Memory B cell (primary cell): ENCODE results near the gene WDR35.
"Not testable (repeated sequence)": the region's sequence is repeated elsewhere in the genome, so short reads cannot be mapped to it uniquely, and the experiment has no call there.

ENCODE experiments used
- ATAC-seq: fragments of 150-1000 bp; cut with Tn5 transposase; 2 replicates; pipeline ENCODE4 v1.10.0; 2021; ENCODE audit warnings: low read depth, mild to moderate bottlenecking, moderate library complexity
- DNase-seq, 2 donors: peaks; one replicate each; pipeline ENCODE4 v3.0.0; 2022; ENCODE audit warnings: low spot score in 2 of 2
- H3K27ac Mint-ChIP-seq: one replicate; pipeline ENCODE4 v1.8.0; 2022; ENCODE audit warnings: mild to moderate bottlenecking, moderate library complexity, mixed read lengths
- H3K27me3 Mint-ChIP-seq: one replicate; pipeline ENCODE4 v1.8.0; 2022; ENCODE audit warnings: mixed read lengths
- H3K36me3 Mint-ChIP-seq: one replicate; pipeline ENCODE4 v1.8.0; 2022; ENCODE audit warnings: mild to moderate bottlenecking, mixed read lengths
- H3K4me1 Mint-ChIP-seq: one replicate; pipeline ENCODE4 v1.8.0; 2022; ENCODE audit warnings: mixed read lengths
- H3K4me3 Mint-ChIP-seq: one replicate; pipeline ENCODE4 v1.8.0; 2022; ENCODE audit warnings: mild to moderate bottlenecking, moderate library complexity, mixed read lengths
- H3K9me3 Mint-ChIP-seq: one replicate; pipeline ENCODE4 v1.8.0; 2022; ENCODE audit warnings: mixed read lengths

WDR35 gene

DNA sequence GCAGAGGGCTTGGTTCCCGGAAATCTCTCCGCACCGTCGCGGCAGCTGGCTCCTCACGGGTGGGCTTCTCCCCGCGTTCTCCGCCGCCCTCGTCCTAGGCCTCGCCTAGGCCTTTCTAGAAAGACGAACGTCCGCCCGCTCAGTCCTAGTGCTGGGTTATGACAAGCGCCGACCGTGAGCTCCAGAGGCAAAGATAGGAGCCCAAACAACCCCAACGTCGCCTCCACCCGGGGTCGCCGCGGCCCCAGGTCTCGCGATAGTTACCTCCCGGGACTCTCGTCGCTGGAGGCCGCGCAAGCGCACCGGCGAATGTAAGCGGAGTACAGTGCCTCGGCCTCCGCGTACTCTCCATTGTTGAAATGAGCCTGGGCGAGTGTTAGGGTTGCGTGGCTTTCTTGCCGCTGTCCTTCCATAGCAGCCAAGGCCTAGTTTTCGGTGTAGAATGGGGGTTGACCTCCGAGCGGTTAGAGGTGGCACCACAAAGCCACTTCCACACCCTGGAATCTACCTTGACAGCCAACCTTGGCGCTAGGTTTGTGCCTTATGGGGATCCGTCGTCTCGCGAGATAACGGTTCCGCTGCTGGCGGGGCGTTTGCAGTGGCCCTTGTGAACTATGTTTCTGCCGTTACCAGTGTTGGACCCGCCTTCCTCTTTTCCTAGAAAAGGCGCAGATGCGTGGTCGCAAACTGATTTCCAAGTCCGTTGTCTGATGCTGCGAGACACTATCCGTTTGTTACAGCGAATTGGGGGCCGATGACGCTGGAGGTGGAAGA, 88.3 kb downstream of the WDR35 start, which contains the start of gene TTC32:
Gene TTC32 (minus strand): TSS at position 542 of the 774 bp plus-strand sequence. CDS start 129 bp downstream, at position 413.
- peaks cover 5% of the 10 kb centered on the region for H3K9me3 Mint-ChIP-seq
- peak within 1 kb of the TSS; percentile 90 for H3K4me3 Mint-ChIP-seq
- peaks cover 3% of the 10 kb centered on the region for H3K36me3 Mint-ChIP-seq
- DNase-seq: peak; percentile 93 to 96
- peak within 1 kb of the TSS; percentile 96 for H3K27ac Mint-ChIP-seq
- ATAC-seq: peak; percentile 88
- peaks cover 6% of the 10 kb centered on the region for H3K27me3 Mint-ChIP-seq
- H3K4me1 Mint-ChIP-seq: peaks cover 16% of the 10 kb centered on the region

DNA sequence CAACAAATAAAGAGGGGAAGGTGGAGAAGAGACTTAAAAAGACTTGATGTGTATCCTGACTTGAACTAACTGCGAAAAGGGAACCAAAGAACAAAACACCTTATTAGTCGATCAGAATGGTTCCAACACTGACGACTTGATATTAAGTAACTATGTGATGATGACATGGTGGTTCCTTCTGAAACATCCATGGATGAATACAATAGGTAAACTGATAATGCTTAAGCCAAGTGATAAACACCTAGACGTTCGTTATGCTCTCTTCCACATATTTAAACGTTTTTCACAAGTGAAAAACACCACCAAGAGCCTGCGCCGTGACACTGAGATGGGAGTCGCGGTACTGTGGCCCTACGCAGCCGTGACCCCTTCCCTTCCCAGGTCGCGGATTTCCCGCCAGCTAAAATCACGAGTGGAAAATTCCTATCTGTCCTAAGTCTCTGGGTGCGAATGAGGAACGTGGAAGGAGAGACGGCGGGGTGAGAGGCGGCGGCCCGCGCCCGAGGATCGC, 88.9 kb downstream of the WDR35 start:
- Mint-ChIP-seq H3K27ac (peak overlapping the region; percentile 96), H3K4me3 (peak overlapping the region; percentile 90), H3K4me1 (peaks cover 16% of the 10 kb centered on the region), H3K27me3 (peaks cover 6% of the 10 kb centered on the region), H3K36me3 (peaks cover 3% of the 10 kb centered on the region), H3K9me3 (peaks cover 5% of the 10 kb centered on the region)
- peak; percentile 9 for ATAC-seq
- DNase-seq: no peak

DNA sequence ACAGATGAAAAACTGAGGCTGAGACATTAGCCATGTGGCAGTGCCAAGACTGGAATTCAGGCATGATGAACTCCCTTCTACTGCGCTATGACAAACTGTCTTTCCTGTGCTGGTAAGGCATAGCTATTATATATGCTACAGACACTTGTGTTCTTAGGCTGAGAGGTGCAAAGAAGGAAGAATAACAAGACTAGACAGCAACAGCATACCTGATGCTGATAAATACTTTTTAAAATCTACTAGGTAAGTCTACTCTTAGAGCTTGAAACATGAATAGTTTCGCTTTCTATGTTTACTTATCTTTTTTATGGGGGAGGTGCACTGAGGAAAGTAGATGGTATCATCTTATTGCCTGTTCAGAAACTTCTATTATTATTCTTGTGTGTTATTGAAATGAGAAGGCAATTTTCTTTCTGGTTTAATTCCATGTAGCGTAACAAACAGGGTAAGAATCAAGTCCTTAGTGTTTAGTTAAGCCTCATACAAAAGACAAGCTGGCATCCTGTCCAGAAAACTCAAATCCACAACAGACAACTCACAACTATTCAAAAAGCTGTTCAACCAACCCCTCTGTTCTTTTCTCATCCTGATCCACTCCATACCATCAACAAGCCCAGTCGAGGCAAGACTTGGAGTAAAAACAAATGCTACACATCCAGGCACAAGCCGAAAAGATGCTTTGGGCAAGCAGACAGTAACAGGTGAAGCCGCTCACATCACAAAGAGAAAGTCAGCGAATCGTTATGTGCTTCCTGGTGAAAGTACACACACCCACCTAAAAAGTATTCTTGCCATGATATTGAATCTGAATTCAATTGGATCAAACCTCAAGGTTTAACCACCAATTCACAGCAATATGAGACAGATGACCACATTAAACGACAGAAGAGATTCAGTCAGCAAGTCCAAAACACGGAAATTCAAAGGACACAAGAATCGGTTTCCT, 89.6 kb downstream of the WDR35 start:
- ATAC-seq (no peak), DNase-seq (no peak)
- Mint-ChIP-seq H3K36me3 (peaks cover 3% of the 10 kb centered on the region), H3K27ac (peak overlapping the region; percentile 96), H3K4me3 (peak overlapping the region; percentile 90), H3K27me3 (peaks cover 6% of the 10 kb centered on the region), H3K4me1 (peaks cover 16% of the 10 kb centered on the region), H3K9me3 (peaks cover 5% of the 10 kb centered on the region)

DNA sequence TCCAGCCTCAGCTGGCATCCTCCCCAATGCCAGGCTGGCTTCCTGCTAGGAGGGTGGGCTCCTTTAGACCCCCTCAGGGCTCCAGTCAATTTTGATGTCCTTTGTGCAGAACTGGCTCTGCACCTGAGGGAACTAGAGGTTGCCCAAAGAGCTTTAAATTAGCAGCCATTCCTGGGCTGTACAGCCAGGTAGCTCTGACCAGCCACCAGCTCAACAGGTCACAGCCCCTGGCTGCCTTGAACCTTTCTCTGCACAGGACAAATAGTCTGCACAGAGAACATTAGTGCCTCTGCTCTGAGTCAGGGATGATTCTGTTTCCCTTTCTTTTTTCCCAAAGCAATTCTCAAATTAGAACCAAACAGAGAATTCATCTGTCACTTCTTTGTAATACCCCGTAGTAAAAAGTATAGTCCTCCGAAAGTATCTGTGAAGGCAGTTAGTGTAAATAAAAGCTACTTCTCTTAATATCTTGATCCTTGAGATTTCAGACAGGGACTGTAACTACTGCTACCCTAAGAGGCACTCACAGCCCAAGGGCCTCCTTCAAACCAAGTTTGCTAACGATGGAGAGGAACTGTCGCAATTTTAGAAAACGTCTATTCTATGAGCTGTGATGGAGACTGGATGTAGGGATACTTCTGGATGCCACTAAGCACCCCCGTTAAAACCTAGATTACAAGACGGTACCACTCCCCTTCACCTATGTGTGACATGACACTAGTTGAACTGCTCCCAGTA, 91.1 kb downstream of the WDR35 start:
- peaks cover 1% of the 10 kb centered on the region for H3K9me3 Mint-ChIP-seq
- peaks cover 19% of the 10 kb centered on the region for H3K4me1 Mint-ChIP-seq
- ATAC-seq (no peak), DNase-seq (no peak)
- H3K27ac Mint-ChIP-seq: no peak overlapping the region
- H3K27me3 Mint-ChIP-seq: peaks cover 1% of the 10 kb centered on the region
- H3K4me3 Mint-ChIP-seq: no peak overlapping the region
- no peaks in the 10 kb centered on the region for H3K36me3 Mint-ChIP-seq

DNA sequence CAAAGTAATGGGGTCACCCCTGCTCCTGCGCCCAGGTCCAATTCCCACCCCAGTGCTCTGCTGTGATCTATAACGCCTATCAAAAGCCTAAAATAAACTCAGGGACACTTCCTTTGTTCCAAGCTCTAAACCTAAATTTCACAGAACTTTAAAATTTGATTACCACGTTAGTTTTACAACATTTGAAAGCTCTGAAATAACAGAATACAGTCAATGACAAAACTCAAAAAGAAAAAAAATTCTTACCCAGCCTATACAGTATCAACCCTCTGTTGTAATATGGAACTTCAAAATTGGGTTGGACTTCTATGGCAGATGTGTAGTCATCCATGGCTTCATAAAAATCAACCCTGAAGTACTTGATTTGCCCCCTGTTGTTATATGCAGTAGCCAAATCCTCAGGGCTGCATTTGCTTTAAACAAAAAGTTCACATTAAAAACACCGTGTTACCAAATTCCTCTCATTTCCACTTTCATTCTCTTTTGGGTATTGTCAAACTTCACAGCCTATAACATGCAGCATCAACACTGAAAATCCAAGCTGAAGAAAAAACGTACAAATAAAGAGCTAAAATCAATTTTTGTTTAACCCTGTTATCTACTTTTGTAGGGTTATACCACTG, 92.2 kb downstream of the WDR35 start:
- DNase-seq (no peak), ATAC-seq (no peak)
- H3K36me3 Mint-ChIP-seq: no peaks in the 10 kb centered on the region
- H3K9me3 Mint-ChIP-seq: no peaks in the 10 kb centered on the region
- peaks cover 21% of the 10 kb centered on the region for H3K4me1 Mint-ChIP-seq
- H3K4me3 Mint-ChIP-seq: no peak overlapping the region
- no peak overlapping the region for H3K27ac Mint-ChIP-seq
- no peaks in the 10 kb centered on the region for H3K27me3 Mint-ChIP-seq

DNA sequence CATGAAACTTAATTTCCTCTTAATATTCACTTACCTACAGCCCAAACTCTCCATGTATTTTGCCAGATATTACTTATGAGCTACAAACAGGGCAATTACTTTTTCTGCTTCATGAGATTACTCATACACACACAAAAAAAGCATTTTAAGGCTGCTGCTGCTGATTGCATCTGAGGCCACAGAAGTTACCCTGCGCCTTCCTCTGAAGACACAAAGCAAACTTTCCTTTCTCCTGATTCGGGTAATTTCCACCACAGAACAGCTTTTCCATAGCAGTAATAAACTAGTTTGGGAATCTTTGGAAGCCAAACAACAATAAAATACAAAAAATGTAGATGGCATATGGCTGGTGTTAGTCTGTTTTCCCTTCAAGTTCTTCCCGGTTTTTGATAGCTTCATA, 94.4 kb downstream of the WDR35 start:
- peaks cover 3% of the 10 kb centered on the region for H3K36me3 Mint-ChIP-seq
- peaks cover 21% of the 10 kb centered on the region for H3K4me1 Mint-ChIP-seq
- no peak overlapping the region for H3K4me3 Mint-ChIP-seq
- DNase-seq (no peak), ATAC-seq (no peak)
- H3K27ac Mint-ChIP-seq: no peak overlapping the region
- peaks cover 3% of the 10 kb centered on the region for H3K9me3 Mint-ChIP-seq
- H3K27me3 Mint-ChIP-seq: no peaks in the 10 kb centered on the region

DNA sequence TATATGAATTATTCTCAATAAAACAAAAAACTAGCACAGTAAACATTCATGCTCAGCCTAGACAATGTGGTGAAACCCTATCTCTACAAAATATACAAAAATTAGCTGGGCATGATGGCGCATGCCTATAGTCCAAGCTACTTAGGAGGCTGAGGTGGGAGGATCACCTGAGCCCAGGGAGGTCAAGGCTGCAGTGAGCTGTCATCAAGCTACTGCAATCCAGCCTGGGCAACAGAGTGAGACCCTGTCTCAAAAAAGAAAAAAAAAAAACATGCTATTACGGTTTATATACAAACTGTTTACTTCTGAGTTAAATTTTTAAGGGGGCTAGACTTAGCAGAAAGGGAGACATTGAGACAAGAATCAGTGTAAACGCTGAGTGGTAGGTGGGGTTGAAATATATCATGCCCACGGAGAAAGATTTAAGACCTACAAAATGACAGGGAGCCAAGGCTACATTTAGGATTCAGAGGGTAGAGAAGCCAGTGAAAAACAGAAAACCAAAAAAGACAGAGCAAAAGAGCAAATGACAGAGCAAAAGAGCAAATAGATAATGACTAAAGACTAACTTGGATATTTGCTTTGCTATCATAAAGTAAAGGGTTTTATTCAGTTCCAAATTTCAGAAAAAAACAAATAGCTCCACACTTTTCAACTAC, 95.6 kb downstream of the WDR35 start:
- Mint-ChIP-seq H3K4me1 (peaks cover 16% of the 10 kb centered on the region), H3K27ac (no peak overlapping the region), H3K4me3 (no peak overlapping the region), H3K9me3 (peaks cover 3% of the 10 kb centered on the region), H3K27me3 (no peaks in the 10 kb centered on the region), H3K36me3 (peaks cover 5% of the 10 kb centered on the region)
- ATAC-seq (no peak), DNase-seq (no peak)

DNA sequence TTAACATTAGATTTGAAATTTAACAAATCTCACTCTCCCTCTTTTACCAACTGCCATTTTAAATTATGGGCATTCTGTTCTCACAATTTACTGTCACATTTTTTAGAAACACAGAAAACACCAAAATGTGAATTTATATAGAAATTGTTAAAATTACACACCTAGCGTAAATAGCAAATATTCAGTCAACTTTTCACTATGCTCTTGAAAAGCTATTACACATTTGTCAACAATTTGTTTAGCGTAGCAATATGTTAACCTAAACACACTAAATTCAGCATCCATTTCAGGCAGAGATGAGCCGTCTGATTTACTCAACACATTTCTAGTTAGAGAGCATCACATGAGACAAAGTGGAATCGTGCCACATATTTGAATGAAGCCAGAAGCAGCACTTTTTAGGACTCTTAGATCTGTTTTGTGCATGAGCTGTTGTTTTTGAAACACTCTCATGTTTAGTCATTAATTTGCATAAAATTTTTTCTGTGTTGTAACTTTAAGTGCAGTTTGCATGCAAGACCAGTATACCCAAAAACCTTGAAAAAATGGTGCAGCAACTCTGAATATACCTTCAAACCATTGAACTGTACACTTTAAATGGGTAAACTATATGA, 96.3 kb downstream of the WDR35 start:
- no peak overlapping the region for H3K4me3 Mint-ChIP-seq
- no peak overlapping the region for H3K27ac Mint-ChIP-seq
- DNase-seq (no peak), ATAC-seq (no peak)
- H3K36me3 Mint-ChIP-seq: peaks cover 5% of the 10 kb centered on the region
- no peaks in the 10 kb centered on the region for H3K27me3 Mint-ChIP-seq
- peaks cover 16% of the 10 kb centered on the region for H3K4me1 Mint-ChIP-seq
- peaks cover 3% of the 10 kb centered on the region for H3K9me3 Mint-ChIP-seq

DNA sequence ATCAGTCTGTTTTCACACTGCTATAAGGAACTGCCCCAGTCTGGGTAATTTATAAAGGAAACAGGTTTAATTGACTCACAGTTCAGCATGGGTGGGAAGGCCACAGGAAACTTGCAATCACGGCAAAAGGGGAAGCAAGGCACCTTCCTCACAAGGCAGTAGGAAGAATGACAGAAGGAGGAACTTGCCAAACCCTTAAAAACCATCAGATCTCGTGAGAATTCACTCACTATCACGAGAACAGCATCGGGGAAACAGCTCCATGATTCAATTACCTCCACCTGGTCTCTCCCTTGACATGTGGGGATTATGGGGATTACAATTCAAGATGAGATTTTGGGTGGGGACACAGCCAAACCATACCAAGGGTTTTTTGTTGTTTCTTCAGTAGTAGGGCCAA, 97.9 kb downstream of the WDR35 start:
- peak in 1 of 2 donors; percentile 20 for DNase-seq
- peaks cover 11% of the 10 kb centered on the region for H3K4me1 Mint-ChIP-seq

DNA sequence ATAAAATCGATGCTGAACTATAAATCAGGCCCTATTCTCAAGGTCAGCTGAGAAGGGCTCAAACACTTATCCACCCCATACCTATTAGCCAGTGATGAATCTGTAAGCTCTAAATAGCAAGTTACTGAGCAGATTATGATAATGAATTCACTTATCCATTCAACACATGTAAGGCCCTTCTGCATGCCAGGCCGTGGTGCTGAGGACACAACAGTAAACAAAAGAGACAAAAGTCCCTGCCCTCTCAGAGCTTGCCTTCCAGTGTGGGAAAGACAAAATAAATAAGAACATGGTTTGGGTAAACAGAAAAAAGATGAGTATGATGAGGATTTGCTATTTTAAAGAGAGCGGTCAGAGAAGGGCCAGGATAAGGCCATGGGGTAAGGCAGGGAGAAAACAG, 99.8 kb downstream of the WDR35 start:
- Mint-ChIP-seq H3K4me3 (no peak overlapping the region), H3K4me1 (peaks cover 11% of the 10 kb centered on the region), H3K27ac (no peak overlapping the region), H3K9me3 (peaks cover 3% of the 10 kb centered on the region), H3K36me3 (peaks cover 5% of the 10 kb centered on the region), H3K27me3 (no peaks in the 10 kb centered on the region)
- no peak for DNase-seq
- no peak for ATAC-seq

More for the DNA sequence above, 97.9 kb downstream of the WDR35 start:
- H3K4me3 Mint-ChIP-seq: peak overlapping the region; percentile 58
- not testable (repeated sequence) for H3K36me3 Mint-ChIP-seq, H3K27me3 Mint-ChIP-seq, H3K9me3 Mint-ChIP-seq
- peak; percentile 76 for ATAC-seq
- peak overlapping the region; percentile 78 for H3K27ac Mint-ChIP-seq

DNA sequence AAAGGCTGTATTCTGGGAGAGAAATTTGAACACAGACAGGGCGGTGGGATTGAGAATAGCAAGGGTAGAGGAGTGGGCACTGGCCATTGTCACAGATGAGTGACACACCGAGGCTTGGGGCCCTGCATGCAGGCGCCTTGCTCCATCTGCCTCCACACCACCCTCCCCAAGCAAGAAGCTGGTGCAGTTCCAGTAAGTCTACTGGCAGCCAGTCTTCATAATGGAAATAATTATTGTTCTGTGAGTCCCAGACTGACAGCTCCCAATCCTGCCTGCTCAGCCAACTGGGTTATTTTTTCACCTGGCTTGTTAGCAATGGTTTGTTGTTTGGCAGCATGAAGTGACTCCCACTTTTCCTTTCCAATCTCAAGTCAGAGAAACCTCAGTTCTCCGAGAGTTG, 101.1 kb downstream of the WDR35 start:
- no peak for ATAC-seq
- Mint-ChIP-seq H3K4me3 (no peak overlapping the region), H3K36me3 (peaks cover 5% of the 10 kb centered on the region), H3K27me3 (no peaks in the 10 kb centered on the region), H3K27ac (no peak overlapping the region), H3K4me1 (peaks cover 8% of the 10 kb centered on the region), H3K9me3 (peaks cover 3% of the 10 kb centered on the region)
- no peak for DNase-seq

DNA sequence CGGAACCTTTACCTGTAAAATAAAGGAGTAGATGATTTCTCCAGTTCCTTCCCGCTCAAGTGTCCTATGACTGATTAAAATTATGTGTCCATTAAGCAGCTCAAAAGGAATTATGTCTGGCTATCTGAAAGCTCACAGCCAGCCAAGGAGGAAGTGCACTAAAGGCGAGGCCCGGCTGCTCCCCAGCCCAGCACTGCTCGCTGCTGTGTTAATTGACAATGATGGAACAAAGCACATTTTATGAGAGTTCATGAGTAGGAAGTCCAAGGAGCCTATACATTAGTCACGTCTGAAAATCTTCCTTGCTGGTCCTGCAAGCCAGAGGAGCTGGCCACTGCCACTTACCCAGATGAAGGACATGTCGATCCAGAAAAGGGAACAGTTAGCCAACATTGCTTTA, 102.4 kb downstream of the WDR35 start:
- Mint-ChIP-seq H3K4me3 (no peak overlapping the region), H3K9me3 (peaks cover 3% of the 10 kb centered on the region), H3K36me3 (peaks cover 5% of the 10 kb centered on the region), H3K27ac (no peak overlapping the region), H3K27me3 (no peaks in the 10 kb centered on the region), H3K4me1 (peaks cover 6% of the 10 kb centered on the region)
- DNase-seq (no peak), ATAC-seq (no peak)
